ENCODE results near the gene CST3. TPM values are rescaled to one million over a fixed set of nuclear protein-coding genes. Genes with fewer than 3 reads are reported as not detected.
A peak's percentile ranks its signal among the peaks of the same experiment; 100 is the strongest.

CST3 gene
- total RNA-seq, 1 experiment from 2014 or later = 777 TPM

GRCh38 chr20:23658989-23659609, 21.3 kb upstream of the CST3 start:
- Histone ChIP-seq H3K4me3 (ENCODE audit: low read depth, low read length) (no peak overlapping the region), H3K27me3 (replicated peaks; ENCODE audit: control insufficient read depth, insufficient read depth, low read length) (no peaks in the 10 kb centered on the region), H3K9me3 (no peaks in the 10 kb centered on the region), H3K36me3 (ENCODE audit: control insufficient read depth, insufficient read depth, low read length) (no peaks in the 10 kb centered on the region), H3K4me1 (peaks cover 70% of the 10 kb centered on the region)
- intact Hi-C loops (cut with micrococcal nuclease; ENCODE audit: unreplicated experiment) = loop anchor here (2.0 kb wide), 1 partner anchor 20 kb away; no protein-coding TSS in a partner anchor
- H3K27me3 Mint-ChIP-seq (ENCODE audit: insufficient read depth, unreplicated experiment) = no peaks in the 10 kb centered on the region
- H3K4me3 Mint-ChIP-seq (ENCODE audit: unreplicated experiment) = peak overlapping the region; percentile 48
- peak; percentile 60 to 73 for DNase-seq
- ChIA-PET POLR2A (no interaction called here), CTCF (no interaction called here)
- peaks cover 57% of the 10 kb centered on the region for H3K4me1 Mint-ChIP-seq (ENCODE audit: low read depth, unreplicated experiment)
- H3K27ac Mint-ChIP-seq (ENCODE audit: unreplicated experiment) = peak overlapping the region; percentile 80
- TF ChIP-seq CTCF (IDR thresholded peaks at IDR 0.05; ENCODE audit: insufficient read depth in 1 of 2, low read depth in 1 of 2, low read length in 1 of 2, severe bottlenecking in 1 of 2, unreplicated experiment in 1 of 2) = no peak
- H3K36me3 Mint-ChIP-seq (ENCODE audit: insufficient read depth, unreplicated experiment) = peaks cover 15% of the 10 kb centered on the region
- TSS peak; percentile 36 for BruUV-seq (replicated peaks)
- no peaks in the 10 kb centered on the region for H3K9me3 Mint-ChIP-seq (ENCODE audit: unreplicated experiment)

- no peaks in the 10 kb centered on the region for H3K9me3 Mint-ChIP-seq (ENCODE audit: unreplicated experiment)
- H3K9me3 ChIP-seq = no peaks in the 10 kb centered on the region
- H3K27me3 ChIP-seq (replicated peaks; ENCODE audit: control insufficient read depth, insufficient read depth, low read length) = no peaks in the 10 kb centered on the region
- H3K4me1 ChIP-seq = peaks cover 75% of the 10 kb centered on the region
- H3K36me3 ChIP-seq (ENCODE audit: control insufficient read depth, insufficient read depth, low read length) = no peaks in the 10 kb centered on the region
- peak overlapping the region; percentile 48 for H3K4me3 Mint-ChIP-seq (ENCODE audit: unreplicated experiment)
- CTCF ChIA-PET = no interaction called here
- no TSS peak for BruUV-seq (replicated peaks)
- no peaks in the 10 kb centered on the region for H3K27me3 Mint-ChIP-seq (ENCODE audit: insufficient read depth, unreplicated experiment)
- H3K4me1 Mint-ChIP-seq (ENCODE audit: low read depth, unreplicated experiment) = peaks cover 61% of the 10 kb centered on the region
- intact Hi-C loops (cut with micrococcal nuclease; ENCODE audit: unreplicated experiment) = loop anchor here (2.0 kb wide), 1 partner anchor 20 kb away; no protein-coding TSS in a partner anchor
- DNase-seq = no peak
- no peak overlapping the region for H3K4me3 ChIP-seq (ENCODE audit: low read depth, low read length)
- H3K36me3 Mint-ChIP-seq (ENCODE audit: insufficient read depth, unreplicated experiment) = peaks cover 15% of the 10 kb centered on the region
- H3K27ac Mint-ChIP-seq (ENCODE audit: unreplicated experiment) = peak overlapping the region; percentile 80
- TF ChIP-seq CTCF (IDR thresholded peaks at IDR 0.05; ENCODE audit: insufficient read depth in 1 of 2, low read depth in 1 of 2, low read length in 1 of 2, severe bottlenecking in 1 of 2, unreplicated experiment in 1 of 2) = no peak
- POLR2A ChIA-PET = no interaction called here
Observed at GRCh38 chr20:23658336-23658735, 20.6 kb upstream of the CST3 start.

- Mint-ChIP-seq H3K36me3 (ENCODE audit: insufficient read depth, unreplicated experiment) (peaks cover 15% of the 10 kb centered on the region), H3K9me3 (ENCODE audit: unreplicated experiment) (no peaks in the 10 kb centered on the region), H3K4me1 (ENCODE audit: low read depth, unreplicated experiment) (peaks cover 56% of the 10 kb centered on the region), H3K4me3 (ENCODE audit: unreplicated experiment) (no peak overlapping the region), H3K27ac (ENCODE audit: unreplicated experiment) (no peak overlapping the region), H3K27me3 (ENCODE audit: insufficient read depth, unreplicated experiment) (no peaks in the 10 kb centered on the region)
- DNase-seq = no peak
- Histone ChIP-seq H3K4me3 (ENCODE audit: low read depth, low read length) (no peak overlapping the region), H3K9me3 (no peaks in the 10 kb centered on the region), H3K4me1 (peaks cover 64% of the 10 kb centered on the region), H3K36me3 (ENCODE audit: control insufficient read depth, insufficient read depth, low read length) (no peaks in the 10 kb centered on the region), H3K27me3 (replicated peaks; ENCODE audit: control insufficient read depth, insufficient read depth, low read length) (no peaks in the 10 kb centered on the region)
- no peak for TF ChIP-seq CTCF (IDR thresholded peaks at IDR 0.05; ENCODE audit: insufficient read depth in 1 of 2, low read depth in 1 of 2, low read length in 1 of 2, severe bottlenecking in 1 of 2, unreplicated experiment in 1 of 2)
- intact Hi-C loops (cut with micrococcal nuclease; ENCODE audit: unreplicated experiment) = no loop called here
- POLR2A ChIA-PET = interaction anchor here (0.6 kb wide), 1 partner anchor 31 kb away, joined by 3 read pairs; no protein-coding TSS in a partner anchor
- CTCF ChIA-PET = no interaction called here
- BruUV-seq (replicated peaks) = no TSS peak
Observed at GRCh38 chr20:23657202-23657601, 19.4 kb upstream of the CST3 start.

Measured in Caco-2 (cell line).